ENCODE measurements around the gene ASCL1.

Gene ASCL1

DNA sequence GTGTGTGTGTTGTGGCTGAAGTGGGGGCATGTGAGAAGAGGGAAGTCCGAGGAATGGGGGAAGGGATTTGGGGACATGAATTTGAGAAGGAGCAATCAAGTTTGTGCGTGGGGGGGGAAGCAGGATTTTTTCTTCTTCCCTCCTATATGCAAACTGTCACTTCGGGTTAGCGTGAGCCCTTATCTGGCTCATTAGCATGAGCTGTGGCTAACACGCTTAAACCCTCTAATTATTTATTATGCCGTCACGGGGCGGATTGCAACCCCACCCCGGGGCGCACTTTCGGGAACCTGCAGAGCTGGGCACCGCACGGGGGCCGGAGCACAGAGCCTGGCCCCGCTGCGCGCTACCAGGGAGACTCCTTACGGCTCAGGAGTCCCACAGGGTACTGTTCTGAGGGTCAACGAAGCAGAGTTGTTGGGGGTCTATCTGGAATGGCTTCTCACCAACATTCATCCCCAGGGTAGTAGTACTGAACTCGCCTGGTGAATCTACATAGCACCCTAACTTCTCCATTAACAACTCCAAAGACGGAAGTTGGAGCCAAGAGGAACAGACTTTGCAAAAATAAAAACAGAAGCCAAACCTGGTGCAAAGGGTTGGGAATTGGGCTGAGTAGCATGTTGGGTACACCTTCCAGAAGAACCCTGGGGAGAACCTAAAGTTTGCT is 6.4 kb upstream of the ASCL1 start:
- DNase-seq (ENCODE audit: extremely low read depth in 1 of 2, low read depth in 1 of 2): no peak

DNA sequence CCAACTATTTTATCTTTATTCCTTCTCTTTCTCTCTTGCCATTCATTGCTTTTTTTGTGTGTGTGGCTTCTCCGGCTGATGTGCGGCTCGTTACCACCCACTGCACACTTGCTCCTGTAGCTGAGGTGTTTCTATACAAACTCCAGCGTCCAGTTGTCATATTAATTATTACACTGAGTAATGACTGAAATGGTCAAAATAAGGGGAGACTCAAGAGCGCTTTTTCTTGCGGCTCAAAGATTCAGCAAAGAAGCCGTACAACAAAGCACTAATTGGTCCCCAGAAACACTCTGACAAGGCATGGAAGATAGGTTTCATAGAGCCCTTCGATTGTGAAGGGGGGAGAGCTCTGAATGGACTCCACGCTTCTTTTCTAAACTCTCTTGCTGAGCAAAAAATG is 5.6 kb upstream of the ASCL1 start:
- DNase-seq (ENCODE audit: extremely low read depth in 1 of 2, low read depth in 1 of 2): no peak

DNA sequence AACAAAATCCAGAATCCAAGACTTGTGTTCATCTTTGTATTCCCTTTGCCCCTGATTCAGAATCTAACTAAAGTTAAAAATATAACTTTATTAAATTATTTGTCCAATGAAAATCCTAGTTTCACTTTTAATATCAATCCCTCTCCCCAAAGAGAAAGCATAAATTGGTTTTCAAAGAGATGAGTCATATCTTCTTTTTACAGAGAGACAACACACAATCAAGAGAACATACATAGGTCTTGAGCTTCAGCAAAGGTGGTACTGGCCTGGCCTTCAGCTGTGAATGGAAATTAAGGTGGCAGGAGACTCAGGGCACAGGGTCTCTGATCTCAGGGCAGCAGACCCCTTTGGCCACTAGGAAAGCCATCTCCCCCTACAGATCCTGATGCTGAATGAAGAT is 4.3 kb upstream of the ASCL1 start:
- DNase-seq (ENCODE audit: extremely low read depth in 1 of 2, low read depth in 1 of 2): no peak

DNA sequence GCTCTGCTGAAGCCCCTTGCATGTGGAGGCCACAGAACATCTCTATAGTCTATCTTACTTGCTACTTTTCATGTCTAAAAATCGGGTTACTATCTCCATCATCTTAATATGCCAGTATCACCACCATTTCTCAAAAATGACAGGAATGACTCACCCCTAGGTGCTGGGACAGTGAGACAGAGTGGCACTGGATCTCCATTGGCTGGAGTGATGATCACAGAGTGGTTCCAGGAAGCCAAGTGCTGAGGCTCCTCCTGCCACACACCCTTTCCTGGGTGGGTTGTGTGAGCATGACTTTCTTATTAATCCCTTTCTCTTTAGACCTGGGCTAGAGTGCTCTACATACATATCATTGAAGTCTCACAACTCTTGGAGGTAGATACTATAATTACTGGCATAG is 3.3 kb upstream of the ASCL1 start:
- DNase-seq (ENCODE audit: extremely low read depth in 1 of 2, low read depth in 1 of 2): no peak

DNA sequence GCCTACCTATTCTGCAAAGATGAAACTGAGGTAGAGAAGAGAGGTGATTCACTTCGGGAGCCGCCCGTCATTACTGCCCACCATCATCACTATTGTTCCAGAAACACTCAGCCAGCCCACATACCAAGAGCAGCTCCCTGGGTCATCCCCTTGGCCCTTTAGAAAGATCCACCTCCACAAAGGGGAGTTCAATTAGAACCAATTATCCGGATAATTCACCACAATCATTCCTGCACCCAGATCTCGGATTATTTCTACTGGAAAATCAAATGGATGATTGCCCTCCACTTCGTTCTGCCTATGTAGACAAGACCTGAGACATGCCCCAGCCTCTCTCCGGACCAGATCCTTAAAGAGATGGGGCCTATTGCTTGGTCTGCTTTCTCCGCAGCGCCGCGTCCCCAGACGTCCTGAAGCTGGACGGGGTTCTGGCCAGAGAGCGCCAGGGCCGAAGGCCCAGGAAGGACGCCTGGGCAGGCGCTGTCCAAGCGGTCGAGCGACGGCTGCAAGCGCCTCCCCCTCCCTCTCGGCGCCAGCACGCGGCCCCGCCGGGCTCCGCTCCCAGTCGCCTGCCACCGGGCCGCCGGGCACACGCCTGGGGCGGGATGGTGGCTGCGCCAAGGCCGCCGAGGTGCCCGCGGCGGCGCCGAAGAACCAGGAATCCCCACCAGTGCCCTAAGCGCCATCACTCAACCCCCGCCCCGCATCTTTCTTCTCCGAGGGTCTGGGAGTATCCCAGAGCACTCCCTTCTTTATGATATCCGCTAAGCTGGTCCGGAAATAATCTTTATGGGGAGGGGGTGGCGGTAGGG is 1.3 kb upstream of the ASCL1 start:
- no peak for DNase-seq (ENCODE audit: extremely low read depth in 1 of 2, low read depth in 1 of 2)

DNA sequence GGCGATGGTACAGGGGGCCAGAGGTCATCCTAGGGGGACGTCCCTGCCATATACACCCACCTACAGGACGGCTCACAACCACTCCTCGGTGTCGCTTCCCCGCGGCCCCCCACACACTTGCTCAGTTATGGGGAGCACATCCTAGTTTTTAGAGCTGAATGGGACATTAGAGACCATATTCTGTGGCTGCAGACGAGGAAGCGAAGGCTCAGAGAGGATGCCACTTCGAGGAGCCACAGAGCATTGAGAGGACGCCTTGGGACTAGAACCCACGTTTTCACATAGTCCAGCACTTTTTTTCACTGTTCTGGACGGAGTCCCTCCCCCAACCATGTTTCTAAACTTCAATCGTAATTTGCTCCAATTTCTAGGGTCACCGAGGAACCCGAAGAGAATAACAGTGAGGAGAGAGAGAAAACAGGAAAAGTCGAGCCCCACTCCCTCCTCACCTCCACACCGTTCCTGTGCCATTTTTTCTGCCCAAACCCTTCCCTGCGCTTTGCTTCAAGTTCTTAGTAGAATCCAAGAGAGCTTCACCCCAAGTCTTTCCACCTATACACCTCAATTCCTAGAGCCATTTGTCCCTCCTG is 641 bp upstream of the ASCL1 start:
- DNase-seq (ENCODE audit: extremely low read depth in 1 of 2, low read depth in 1 of 2): no peak

DNA sequence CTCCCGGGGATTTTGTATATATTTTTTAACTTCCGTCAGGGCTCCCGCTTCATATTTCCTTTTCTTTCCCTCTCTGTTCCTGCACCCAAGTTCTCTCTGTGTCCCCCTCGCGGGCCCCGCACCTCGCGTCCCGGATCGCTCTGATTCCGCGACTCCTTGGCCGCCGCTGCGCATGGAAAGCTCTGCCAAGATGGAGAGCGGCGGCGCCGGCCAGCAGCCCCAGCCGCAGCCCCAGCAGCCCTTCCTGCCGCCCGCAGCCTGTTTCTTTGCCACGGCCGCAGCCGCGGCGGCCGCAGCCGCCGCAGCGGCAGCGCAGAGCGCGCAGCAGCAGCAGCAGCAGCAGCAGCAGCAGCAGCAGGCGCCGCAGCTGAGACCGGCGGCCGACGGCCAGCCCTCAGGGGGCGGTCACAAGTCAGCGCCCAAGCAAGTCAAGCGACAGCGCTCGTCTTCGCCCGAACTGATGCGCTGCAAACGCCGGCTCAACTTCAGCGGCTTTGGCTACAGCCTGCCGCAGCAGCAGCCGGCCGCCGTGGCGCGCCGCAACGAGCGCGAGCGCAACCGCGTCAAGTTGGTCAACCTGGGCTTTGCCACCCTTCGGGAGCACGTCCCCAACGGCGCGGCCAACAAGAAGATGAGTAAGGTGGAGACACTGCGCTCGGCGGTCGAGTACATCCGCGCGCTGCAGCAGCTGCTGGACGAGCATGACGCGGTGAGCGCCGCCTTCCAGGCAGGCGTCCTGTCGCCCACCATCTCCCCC is 777 bp downstream of the ASCL1 start:
- no peak for DNase-seq (ENCODE audit: extremely low read depth in 1 of 2, low read depth in 1 of 2)

DNA sequence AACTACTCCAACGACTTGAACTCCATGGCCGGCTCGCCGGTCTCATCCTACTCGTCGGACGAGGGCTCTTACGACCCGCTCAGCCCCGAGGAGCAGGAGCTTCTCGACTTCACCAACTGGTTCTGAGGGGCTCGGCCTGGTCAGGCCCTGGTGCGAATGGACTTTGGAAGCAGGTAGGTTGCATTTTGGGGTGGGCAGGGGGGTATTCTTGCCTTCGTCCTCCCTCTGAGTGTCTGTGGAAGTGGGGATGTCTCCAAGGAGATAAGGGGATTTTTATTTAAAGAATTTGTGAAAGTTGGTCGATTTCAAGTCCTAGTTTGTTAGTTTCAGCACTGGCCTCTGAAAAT is 1.3 kb downstream of the ASCL1 start:
- no peak for DNase-seq (ENCODE audit: extremely low read depth in 1 of 2, low read depth in 1 of 2)

DNA sequence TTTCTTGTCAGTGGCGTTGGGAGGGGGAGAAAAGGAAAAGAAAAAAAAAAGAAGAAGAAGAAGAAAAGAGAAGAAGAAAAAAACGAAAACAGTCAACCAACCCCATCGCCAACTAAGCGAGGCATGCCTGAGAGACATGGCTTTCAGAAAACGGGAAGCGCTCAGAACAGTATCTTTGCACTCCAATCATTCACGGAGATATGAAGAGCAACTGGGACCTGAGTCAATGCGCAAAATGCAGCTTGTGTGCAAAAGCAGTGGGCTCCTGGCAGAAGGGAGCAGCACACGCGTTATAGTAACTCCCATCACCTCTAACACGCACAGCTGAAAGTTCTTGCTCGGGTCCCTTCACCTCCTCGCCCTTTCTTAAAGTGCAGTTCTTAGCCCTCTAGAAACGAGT is 1.9 kb downstream of the ASCL1 start:
- DNase-seq (ENCODE audit: extremely low read depth in 1 of 2, low read depth in 1 of 2): no peak

DNA sequence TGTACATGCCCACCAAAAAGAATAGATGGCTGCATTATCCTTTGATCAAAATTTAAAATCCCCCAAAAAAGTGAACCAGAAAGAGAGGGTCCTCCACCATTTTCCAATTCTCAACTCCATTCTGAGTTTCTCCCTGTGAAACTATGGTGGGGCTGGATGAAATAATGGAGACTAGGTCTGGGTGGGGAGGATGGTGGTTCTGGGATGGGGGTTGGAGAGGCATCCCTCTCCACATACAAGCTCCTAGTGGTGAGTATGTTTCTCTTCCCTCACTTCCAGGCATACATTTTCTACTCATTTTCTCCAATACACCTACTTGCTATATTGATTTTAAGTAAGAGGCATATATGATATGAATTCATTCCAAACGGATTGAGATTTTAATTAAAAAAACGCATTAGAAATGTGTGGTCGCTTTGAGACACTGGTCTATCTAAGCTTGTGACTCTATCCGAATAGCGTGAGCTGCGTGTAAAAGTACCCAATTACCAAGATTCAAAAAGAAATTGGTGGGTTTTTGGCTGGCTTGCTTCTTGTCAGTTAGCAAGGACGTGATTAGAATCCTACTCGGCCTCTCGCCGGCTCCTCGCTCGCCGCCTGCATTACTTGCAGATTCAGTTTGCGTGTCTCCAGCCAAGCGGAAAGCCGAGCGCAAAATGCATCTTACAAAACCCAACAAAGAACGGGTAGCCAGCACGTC is 3.4 kb downstream of the ASCL1 start:
- no peak for DNase-seq (ENCODE audit: extremely low read depth in 1 of 2, low read depth in 1 of 2)

DNA sequence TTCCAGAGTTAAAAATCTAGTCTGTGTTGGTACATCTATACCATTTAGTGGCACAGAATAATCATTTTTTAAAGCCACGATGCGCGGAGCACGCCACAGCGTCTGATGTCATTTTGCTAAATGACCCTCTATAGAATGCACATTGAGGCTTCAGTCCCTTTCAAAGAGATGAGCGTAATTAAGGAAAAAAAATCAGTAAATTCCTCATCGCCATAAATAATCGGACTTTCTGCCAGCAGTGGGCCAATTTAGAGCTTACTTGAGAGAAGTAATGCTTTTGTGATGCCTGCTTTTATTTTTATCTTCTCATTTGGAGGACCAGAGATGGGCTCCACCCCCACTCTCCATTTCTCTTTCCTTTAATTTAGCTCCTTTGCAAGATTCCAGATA is 4.0 kb downstream of the ASCL1 start:
- no peak for DNase-seq (ENCODE audit: extremely low read depth in 1 of 2, low read depth in 1 of 2)

DNA sequence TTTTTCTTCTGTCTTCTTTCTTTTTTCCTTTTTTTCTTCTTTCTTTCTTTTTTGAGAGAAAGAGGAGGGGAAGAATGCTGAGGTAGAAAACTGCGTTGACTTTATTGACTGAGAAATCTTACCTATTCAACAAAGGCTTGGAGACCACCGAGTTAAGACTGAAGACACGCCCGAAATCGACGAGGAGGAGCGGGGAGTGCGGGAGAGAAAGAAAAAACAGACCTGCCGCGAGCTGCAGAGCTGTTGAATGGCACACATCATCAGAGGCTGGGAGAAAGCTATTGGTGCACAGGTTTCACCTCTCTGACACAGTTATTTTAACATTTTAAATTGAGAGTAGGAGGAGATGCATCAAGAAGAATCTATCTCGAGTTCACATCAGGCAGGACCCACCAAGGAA is 5.1 kb downstream of the ASCL1 start:
- DNase-seq (ENCODE audit: extremely low read depth in 1 of 2, low read depth in 1 of 2): no peak

DNA sequence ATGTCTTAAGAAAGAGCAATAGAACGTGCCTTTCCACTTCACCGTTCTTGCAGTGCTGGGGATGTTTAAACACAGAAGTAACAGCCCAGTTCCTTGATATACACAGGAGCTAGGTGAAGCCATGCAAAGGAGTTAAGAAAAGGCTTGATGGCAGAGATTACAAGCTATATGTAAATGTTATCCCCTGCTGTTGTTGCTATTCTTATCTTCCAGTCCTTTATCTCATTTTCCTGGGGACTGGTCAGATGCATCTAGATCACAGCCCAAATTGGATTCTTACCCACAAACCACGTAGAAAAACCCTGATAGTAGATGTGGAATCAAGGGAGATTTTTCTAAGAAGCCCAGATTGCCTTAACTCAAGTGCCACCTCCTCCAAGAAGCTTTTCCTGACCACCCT is 5.5 kb downstream of the ASCL1 start:
- DNase-seq (ENCODE audit: extremely low read depth in 1 of 2, low read depth in 1 of 2): no peak

DNA sequence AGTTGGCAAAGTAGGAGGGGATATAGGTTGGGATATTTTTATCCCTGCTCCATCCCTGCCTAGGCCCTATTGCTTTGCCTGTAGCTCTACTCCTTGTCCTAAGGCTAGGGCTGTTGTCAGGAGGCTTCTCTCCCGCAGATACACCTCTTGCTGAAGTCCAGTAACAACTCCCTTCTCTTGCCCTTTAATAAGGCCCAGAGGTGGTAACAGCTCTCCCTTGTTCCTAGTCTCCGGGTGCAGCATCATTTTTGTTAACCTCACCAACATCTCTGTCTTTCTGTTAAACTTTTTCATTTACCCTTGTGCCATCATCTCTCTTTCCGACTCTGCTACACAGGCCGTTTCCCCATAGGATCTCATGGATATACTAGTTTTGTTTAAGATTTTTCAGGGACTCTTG is 6.3 kb downstream of the ASCL1 start:
- DNase-seq (ENCODE audit: extremely low read depth in 1 of 2, low read depth in 1 of 2): no peak

DNA sequence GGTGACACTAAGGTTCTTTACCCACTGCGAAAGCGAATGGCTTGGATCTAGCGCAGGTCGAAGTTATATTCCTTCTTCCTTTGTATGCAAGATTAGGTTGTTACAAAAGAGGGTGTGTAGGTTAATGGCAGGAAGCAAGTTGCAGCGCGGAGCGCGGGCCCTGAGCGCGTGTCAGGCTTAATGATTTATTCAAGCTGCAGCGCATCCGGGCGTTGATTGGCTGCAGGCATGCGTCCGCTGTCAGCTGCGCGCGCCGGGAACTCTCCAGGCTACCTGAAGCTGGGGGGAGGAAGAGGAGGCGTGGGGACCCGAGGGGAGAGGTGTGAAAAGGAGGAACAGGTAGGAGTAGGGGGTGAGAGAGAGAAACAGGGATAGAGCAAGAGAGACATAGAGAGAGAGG is 7.4 kb downstream of the ASCL1 start:
- DNase-seq (ENCODE audit: extremely low read depth in 1 of 2, low read depth in 1 of 2): no peak

DNA sequence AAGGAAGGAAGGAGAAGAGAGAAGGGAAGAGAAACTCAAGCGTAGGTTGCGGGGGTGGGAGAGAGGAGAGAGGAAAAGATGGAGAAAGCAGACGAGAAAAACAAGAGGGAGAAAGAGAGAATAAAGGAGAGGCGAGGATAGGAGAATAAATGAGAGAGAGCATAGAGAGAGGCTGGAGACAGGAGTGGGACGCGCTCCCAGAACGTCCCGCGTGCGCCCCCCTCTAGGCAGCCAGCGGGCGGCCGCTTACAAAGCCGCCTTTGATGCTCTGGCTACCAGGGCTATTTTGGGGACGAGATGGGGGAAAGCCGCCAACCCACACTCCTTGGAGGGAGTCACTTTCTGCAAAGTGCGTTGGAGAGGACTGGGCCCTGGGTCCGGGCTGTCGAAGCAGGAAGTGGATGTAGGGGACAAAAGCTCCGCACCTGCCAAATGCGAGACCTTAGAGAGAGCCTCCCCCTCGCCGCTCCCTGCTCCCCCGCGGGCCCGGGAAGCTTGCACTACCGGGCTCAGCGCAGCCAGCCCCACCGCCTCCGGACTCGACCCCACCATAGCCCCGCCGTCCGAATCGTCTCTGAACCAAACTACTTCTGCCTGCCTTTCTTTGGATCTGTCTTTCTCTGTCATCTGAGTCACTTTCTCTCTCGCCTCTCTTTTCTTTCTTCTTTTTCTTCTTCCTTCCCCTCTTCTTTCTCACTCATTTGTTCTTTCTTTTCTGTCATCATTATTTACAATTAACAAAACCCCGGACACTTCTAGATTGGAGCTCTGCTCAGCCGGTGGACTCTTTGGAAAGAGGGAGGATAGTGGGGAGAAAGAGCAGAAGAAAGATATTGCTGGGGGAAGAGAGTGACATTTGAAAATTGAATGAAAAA is 8.0 kb downstream of the ASCL1 start:
- no peak for DNase-seq (ENCODE audit: extremely low read depth in 1 of 2, low read depth in 1 of 2)

DNA sequence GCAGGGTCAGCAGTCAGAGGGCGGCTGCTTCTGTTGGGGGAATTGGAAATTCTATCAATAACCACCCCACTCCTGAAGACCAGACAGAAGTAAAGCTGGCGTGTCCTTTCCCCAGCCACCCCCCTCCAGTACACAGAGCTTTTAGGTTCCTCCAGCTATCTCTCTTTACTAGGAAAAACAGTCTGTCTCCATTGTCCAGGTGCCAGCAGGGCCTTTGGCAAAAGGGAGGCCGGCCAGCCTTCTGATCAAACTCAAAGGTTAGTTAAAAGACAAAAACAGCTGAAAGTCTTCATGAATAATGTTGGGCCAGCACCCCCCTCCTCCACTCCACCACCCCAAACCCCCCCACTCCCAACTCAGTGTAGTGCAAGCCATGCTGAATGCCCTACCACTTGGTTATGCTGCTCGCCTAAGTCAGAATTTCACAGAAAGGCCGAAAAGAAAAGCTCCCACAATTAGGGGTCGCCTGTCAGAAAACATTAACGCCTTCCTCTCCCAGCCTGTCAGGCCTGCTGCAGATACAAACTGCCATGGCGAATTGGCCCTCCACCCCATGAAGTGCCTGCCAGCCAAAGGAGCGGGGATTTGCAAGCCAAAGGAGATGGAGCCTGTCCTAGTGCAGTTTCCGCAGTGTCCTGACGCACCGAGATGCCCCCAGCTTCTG is 8.9 kb downstream of the ASCL1 start:
- DNase-seq (ENCODE audit: extremely low read depth in 1 of 2, low read depth in 1 of 2): no peak

DNA sequence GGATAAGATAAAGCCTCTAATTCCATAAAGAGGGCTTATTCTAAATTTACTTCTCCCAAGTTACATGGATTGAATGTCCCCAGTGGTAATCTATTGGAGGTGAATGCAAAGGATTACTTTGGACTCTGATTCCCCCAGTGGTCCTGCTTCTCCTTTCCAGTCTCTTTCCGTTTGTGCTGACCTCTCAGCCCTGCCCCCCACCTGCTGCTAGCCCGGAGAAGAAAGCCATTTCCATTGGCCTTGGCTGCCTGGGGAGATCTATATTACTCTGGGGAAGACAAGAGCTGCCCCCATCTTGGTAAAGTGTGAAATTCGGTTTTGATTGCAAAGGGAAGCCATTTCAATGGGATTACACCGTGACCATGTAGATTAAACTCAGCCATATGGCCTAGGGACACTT is 13.3 kb downstream of the ASCL1 start:
- no peak for DNase-seq (ENCODE audit: extremely low read depth in 1 of 2, low read depth in 1 of 2)

DNA sequence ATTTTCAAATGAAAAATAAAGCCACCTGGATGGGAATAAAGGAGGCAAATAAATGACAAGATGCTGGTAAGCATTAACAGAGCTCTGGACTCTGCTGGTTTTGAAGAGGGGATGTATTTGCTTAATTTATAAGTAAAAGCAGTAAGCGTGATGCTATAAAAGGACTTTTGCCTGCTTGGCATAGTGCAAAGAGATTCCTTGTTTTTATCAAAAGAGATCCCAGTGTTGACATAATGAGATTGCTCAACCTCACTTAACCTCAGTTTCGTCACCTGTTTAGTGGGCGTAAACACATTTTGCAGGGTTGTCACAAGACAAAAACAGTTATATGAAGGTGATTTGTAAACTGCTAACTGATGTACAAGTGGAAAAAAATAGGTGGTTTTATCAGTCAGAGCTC is 13.8 kb downstream of the ASCL1 start:
- no peak for DNase-seq (ENCODE audit: extremely low read depth in 1 of 2, low read depth in 1 of 2)

DNA sequence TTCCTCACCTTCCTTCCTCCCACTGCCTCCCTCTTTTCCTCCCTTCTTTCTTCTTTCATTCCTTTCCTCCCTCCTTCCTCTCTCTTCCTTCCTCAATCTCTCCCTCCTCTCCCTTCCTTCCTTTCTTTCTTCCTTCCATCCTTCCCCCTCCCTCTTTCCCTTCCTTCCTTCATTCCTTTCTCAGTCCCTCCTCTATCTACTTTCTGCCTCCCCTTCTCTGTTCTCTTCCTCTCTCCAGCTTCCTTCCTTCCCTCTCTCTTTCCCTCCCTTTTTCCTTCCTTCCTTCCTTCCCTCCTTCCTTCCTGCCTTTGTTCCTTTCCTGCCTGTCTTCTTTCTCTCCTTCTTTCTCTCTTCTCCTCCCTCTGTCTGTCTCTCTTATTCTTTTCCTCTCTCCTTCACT is 16.1 kb downstream of the ASCL1 start:
- no peak for DNase-seq (ENCODE audit: extremely low read depth in 1 of 2, low read depth in 1 of 2)

Measured in activated CD8-positive, alpha-beta memory T cell treated with anti-CD3 and anti-CD28 coated beads for 1 hour (primary cell).